Adipocyte (in vitro differentiated cells): Measurements from ENCODE around the gene THRSP.
A peak's percentile ranks its signal among the peaks of the same experiment; 100 is the strongest.

Experiments
- DNase-seq: peaks from one replicate; pipeline ENCODE4 v3.0.0-alpha.2; 2015; ENCODE audit warnings: low read depth
- H3K27me3 ChIP-seq: replicated peaks from 2 replicates; pipeline ENCODE4 v1.7.0; 2013; ENCODE audit warnings: mild to moderate bottlenecking, low read length, moderate library complexity; ENCODE audit not compliant: control insufficient read depth, insufficient read depth
- H3K36me3 ChIP-seq: 2 replicates; pipeline ENCODE4 v1.7.0; 2013; ENCODE audit warnings: low read length, mild to moderate bottlenecking, moderate library complexity; ENCODE audit not compliant: control insufficient read depth, insufficient read depth, severe bottlenecking
- H3K4me1 ChIP-seq: 2 replicates; pipeline ENCODE4 v1.7.0; 2013; ENCODE audit warnings: mild to moderate bottlenecking, low read length, moderate library complexity; ENCODE audit not compliant: control insufficient read depth, insufficient read depth
- H3K4me3 ChIP-seq: 2 replicates; pipeline ENCODE4 v1.7.0; 2013; ENCODE audit warnings: mild to moderate bottlenecking, low read length, moderate library complexity
- H3K9ac ChIP-seq: 2 replicates; pipeline ENCODE4 v1.7.0; 2013; ENCODE audit warnings: mild to moderate bottlenecking, low read length, moderate library complexity
- H3K9me3 ChIP-seq: 2 replicates; pipeline ENCODE4 v1.7.0; 2013; ENCODE audit warnings: mild to moderate bottlenecking, low read length, moderate library complexity; ENCODE audit not compliant: control insufficient read depth

Gene THRSP

DNA sequence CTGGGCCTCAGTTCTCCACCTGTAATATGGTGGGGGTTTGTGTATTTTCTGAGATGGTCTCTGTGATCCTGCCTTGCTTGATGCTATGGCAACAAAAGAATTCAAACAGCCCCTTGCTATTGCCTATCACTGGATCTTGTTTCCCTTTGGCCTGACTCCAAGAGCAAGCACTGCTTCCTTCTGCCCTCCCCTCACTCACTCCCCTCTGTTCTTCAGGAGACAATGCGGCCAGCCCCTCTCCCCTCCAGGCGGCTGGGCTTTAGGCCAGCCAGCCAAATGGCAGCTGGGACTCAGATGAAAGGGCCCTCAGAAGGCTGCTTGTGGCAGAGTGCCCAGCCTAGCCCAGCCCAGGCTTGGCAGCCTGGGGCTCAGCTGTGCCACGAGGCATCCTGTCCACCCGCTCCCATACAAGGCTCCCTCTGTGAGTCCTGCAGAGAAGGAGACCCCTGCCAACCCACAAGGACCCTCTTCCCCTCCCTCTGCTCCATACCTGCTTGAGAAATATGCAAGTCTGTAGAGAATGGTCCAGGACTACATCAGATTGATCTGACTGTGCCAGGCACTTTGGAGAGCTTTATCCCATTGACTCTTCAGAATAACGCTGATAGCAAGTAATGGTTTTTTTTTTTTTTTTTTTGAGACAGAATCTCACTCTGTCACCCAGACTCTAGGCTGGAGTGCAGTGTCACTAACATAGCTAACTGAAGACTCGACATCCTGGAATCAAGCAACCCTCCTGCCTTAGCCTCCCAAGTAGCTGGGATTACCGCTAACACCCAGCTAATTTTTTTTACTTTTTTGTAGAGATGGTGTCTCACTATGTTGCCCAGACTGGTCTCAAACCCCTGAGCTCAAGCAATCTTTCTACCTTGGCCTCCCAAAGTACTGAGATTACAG lies 33.0 kb upstream of the THRSP start:
- no peaks in the 10 kb centered on the region for H3K9me3 ChIP-seq
- H3K9ac ChIP-seq: no peak overlapping the region
- DNase-seq: peak; percentile 72
- no peaks in the 10 kb centered on the region for H3K27me3 ChIP-seq
- H3K4me3 ChIP-seq: no peak overlapping the region
- no peaks in the 10 kb centered on the region for H3K36me3 ChIP-seq
- no peaks in the 10 kb centered on the region for H3K4me1 ChIP-seq

DNA sequence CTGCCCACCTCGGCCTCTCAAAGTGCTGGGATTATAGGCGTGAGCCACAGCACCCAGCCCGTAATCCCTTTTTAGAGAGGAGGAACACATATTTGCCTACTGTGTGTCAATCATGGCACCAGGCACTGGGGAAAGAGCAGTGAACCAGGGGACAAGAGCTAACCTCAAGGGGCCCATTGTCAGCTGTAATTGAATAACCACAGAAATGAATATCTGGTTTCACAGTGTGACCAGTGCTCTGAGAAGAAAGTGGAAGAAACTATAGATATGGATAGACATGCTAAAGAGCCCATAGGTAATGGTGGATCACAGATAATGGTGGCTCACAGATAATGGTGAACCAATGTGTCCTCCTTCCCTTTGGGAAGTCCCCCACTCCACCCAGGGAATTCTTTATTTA lies 32.0 kb upstream of the THRSP start:
- H3K9ac ChIP-seq: no peak overlapping the region
- no peaks in the 10 kb centered on the region for H3K36me3 ChIP-seq
- H3K4me1 ChIP-seq: no peaks in the 10 kb centered on the region
- H3K9me3 ChIP-seq: no peaks in the 10 kb centered on the region
- H3K4me3 ChIP-seq: no peak overlapping the region
- no peaks in the 10 kb centered on the region for H3K27me3 ChIP-seq
- no peak for DNase-seq

DNA sequence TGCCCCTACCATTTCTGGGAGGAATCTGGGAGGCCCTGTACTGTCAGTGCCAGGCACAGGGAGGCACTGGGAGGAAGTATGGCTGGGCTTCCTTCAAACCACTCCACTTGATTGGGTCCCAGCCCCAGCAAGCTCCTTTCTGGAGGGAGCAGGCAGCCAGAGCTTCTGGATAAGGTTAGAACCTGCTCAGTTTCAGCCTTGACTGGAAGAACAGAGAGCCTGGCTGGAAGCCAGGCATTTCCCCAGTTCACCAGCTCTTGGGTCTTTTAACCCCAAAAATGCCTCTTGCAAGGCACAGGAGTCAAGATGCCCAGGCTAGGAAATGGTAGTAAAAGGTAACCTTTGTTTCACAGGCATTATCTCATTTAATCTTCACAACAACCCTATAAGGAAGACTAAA lies 31.6 kb upstream of the THRSP start:
- H3K9me3 ChIP-seq: no peaks in the 10 kb centered on the region
- H3K4me3 ChIP-seq: no peak overlapping the region
- no peak for DNase-seq
- H3K27me3 ChIP-seq: no peaks in the 10 kb centered on the region
- H3K9ac ChIP-seq: no peak overlapping the region
- H3K4me1 ChIP-seq: peaks cover under 1% of the 10 kb centered on the region
- no peaks in the 10 kb centered on the region for H3K36me3 ChIP-seq

DNA sequence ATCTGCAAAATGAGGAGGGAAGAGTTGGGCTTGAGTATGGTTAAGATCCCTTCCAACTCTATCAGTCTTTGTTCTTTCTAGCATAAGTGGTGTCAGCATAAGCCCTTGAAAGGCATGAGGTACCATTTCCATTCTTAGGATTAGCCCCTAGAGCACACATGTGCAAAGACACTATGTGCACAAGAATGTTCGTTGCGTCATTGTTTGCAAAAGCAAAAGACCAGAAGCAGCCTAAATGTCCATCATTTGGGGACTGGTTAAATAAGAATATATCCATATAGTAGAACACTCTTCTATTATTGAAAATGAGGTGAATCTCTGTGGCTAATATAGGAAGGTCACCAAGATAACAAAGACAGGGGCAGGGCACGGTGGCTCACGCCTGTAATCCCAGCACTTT lies 30.6 kb upstream of the THRSP start:
- no peaks in the 10 kb centered on the region for H3K36me3 ChIP-seq
- H3K4me1 ChIP-seq: peaks cover 3% of the 10 kb centered on the region
- H3K27me3 ChIP-seq: no peaks in the 10 kb centered on the region
- no peak overlapping the region for H3K4me3 ChIP-seq
- no peak for DNase-seq
- no peaks in the 10 kb centered on the region for H3K9me3 ChIP-seq
- no peak overlapping the region for H3K9ac ChIP-seq

DNA sequence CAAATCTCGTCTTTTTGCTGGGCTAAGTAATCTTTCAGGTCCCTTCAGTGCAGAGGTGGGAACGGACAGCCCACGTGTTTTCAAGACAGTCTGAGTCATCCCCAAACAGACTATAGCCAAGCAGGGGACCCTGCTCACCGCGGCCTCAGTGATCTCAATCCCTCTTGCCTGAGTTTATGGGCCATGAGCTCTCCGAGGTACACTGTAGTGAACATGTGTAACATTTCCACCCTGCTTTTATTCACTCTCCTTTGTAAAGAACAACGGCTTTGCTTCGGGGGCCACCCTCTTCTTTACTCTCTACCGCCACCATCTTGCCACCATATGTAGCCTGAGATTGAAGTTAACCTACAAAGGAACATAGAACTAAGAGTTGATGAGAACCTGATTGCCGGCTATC lies 29.0 kb upstream of the THRSP start:
- H3K4me3 ChIP-seq: no peak overlapping the region
- H3K36me3 ChIP-seq: no peaks in the 10 kb centered on the region
- H3K27me3 ChIP-seq: no peaks in the 10 kb centered on the region
- DNase-seq: no peak
- no peak overlapping the region for H3K9ac ChIP-seq
- no peaks in the 10 kb centered on the region for H3K9me3 ChIP-seq
- H3K4me1 ChIP-seq: peaks cover 6% of the 10 kb centered on the region

DNA sequence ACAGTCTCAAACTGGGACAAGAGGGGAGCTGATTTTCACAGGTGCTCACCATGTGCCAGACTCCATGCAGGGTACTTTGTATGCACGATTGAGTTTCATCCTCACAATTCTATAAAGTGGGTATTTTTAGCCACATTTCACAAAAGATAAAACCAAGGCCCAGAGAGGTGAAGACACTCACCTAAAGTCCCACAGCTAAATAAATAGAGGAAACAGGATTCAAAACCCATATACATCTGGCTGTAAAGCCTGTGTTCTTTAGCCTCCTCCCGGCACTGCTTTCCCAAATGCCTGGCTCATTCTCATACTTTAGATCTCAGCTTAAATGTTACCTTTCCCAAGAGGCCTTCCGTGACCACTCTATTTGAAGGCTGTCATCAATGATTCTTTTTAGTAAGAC lies 27.3 kb upstream of the THRSP start:
- Histone ChIP-seq H3K36me3 (no peaks in the 10 kb centered on the region), H3K4me3 (no peak overlapping the region), H3K4me1 (peaks cover 21% of the 10 kb centered on the region), H3K9ac (no peak overlapping the region), H3K9me3 (no peaks in the 10 kb centered on the region), H3K27me3 (no peaks in the 10 kb centered on the region)
- DNase-seq: no peak

DNA sequence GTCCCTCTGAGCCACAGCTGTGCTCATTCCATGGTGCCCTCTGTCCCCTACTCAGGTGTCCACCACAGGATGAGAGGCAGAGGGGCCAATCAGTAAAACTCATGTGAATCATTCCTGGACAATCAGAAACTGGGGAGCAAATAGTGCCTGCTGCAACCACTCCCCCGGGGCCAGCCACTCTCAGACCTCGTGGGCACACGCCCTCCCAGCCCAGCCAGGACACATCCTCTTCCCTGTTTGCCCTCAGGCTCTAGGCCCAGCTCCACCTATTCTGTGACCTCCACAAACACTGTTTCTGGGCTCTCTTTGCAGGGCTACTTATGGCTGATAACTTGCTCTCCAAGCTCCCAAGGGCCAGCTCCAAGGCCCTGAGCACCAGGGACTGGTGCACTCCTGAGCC lies 26.6 kb upstream of the THRSP start:
- Histone ChIP-seq H3K9me3 (no peaks in the 10 kb centered on the region), H3K4me3 (no peak overlapping the region), H3K4me1 (peaks cover 21% of the 10 kb centered on the region), H3K36me3 (no peaks in the 10 kb centered on the region), H3K9ac (no peak overlapping the region), H3K27me3 (no peaks in the 10 kb centered on the region)
- no peak for DNase-seq

DNA sequence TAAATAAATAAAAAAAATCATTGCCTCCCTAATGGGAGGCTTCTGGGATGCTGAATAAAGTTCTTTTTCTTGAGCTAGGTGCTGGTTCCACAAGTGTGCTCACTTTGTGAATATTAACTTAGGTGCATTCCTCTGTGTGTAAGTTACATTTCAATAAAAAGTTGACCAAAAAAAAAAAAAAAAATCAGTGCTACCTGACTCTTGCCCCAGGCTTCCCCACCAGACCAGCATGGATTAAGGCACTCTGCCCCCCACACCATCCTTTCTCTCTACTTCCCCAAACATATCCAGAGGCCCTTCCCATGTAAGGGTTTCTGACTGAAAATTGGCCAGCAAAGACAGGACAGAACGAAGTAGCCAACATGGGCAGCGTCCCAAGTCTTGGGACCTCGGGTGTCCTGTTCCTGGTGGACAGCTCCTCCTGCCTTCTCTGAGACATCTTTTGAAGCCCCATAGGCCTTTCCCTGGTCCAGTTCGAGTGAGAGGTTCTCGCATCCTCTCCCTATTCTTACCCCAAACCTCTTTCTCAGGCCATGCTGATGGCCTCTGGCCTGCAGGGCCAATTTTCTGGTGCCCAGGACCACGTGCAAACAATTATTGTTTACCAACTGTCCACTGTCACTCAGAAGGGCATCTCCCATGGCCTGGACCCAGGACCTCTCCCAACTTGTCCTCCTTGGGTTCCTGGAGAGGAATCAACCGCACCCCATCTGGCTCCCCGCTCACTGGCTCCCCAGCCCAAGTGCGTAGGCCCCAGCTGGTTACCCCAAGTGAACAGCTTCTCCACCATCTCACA lies 25.6 kb upstream of the THRSP start:
- H3K36me3 ChIP-seq: no peaks in the 10 kb centered on the region
- no peak for DNase-seq

DNA sequence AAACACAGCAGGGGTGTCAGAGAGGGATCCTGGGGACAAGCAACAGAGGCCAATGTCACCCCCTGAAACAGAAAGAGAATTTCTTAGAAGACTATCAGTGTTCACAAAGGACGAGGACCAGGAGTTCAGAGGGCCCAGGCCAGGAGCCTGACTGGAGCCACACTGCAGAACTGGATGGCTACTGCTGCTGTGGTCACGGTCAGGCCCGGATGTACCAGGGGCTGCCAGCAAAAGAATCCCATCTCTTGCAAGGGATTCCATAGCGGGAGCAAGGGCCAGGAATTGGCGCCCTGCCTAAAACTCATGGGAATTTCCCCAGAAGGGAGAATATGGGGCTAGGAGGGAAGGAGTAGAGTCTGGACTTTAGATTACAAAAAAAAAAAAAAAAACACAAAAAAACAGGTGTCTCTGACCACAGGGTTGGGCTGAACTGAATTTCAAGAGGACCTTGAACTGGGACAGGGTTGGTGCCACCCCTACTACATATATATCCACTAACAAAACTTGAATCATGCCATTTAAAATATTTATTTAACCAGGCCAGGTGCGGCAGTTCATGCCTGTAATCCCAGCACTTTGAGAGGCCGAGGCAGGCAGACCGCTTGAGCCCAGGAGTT lies 24.9 kb upstream of the THRSP start:
- Histone ChIP-seq H3K9ac (no peak overlapping the region), H3K4me3 (no peak overlapping the region)
- DNase-seq: no peak

More for the DNA sequence above, 25.6 kb upstream of the THRSP start:
- H3K27me3 ChIP-seq: no peaks in the 10 kb centered on the region
- H3K9ac ChIP-seq: no peak overlapping the region
- H3K4me1 ChIP-seq: peaks cover 21% of the 10 kb centered on the region
- no peak overlapping the region for H3K4me3 ChIP-seq
- H3K9me3 ChIP-seq: no peaks in the 10 kb centered on the region

DNA sequence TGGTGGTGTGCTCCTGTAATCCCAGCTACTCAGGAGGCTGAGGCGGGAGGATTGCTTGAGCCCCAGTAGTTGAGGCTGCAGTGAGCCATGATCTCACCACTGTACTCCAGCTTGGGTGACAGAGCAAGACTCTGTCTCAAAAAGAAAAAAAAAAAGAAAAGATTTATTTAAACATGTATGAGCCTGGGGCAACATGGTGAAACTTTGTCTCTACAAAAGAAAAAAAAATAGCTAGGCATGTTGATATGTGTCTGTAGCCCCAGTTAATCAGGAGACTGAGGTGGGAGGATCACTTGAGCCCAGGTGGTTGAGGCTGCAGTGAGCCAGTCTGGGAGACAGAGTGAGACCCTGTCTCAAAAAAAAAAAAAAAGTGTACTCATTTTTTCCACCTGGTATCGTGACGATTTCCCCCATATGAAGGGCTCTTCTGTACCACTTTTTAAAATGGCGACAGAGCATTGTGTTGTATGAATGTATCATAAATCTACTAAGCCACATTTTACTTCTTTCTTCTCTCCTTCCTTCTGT lies 24.2 kb upstream of the THRSP start:
- peak overlapping the region; percentile 75 for H3K4me3 ChIP-seq
- no peaks in the 10 kb centered on the region for H3K27me3 ChIP-seq
- H3K9me3 ChIP-seq: no peaks in the 10 kb centered on the region
- H3K4me1 ChIP-seq: peaks cover 21% of the 10 kb centered on the region
- no peaks in the 10 kb centered on the region for H3K36me3 ChIP-seq
- DNase-seq: no peak
- H3K9ac ChIP-seq: peak overlapping the region; percentile 88

More for the DNA sequence above, 24.9 kb upstream of the THRSP start:
- Histone ChIP-seq H3K36me3 (no peaks in the 10 kb centered on the region), H3K4me1 (peaks cover 21% of the 10 kb centered on the region), H3K9me3 (no peaks in the 10 kb centered on the region), H3K27me3 (no peaks in the 10 kb centered on the region)
